GM10266 (cell line): Measurements from ENCODE around the gene C15orf62.

ENCODE experiments used
- DNase-seq: peaks from one replicate; pipeline ENCODE4 v3.0.0; 2012; ENCODE audit errors: extremely low spot score
- TF ChIP-seq, protein P1 (sequence below): IDR thresholded peaks from 2 replicates; pipeline ENCODE4 v1.5.1; 2012; ENCODE audit warnings: mild to moderate bottlenecking, low read depth; ENCODE audit not compliant: control insufficient read depth, insufficient read depth; ENCODE audit errors: missing control alignments

Gene C15orf62

GRCh38 chr15:40785164-40785563 is 15.4 kb downstream of the C15orf62 start:
- TF ChIP-seq, protein P1, sequence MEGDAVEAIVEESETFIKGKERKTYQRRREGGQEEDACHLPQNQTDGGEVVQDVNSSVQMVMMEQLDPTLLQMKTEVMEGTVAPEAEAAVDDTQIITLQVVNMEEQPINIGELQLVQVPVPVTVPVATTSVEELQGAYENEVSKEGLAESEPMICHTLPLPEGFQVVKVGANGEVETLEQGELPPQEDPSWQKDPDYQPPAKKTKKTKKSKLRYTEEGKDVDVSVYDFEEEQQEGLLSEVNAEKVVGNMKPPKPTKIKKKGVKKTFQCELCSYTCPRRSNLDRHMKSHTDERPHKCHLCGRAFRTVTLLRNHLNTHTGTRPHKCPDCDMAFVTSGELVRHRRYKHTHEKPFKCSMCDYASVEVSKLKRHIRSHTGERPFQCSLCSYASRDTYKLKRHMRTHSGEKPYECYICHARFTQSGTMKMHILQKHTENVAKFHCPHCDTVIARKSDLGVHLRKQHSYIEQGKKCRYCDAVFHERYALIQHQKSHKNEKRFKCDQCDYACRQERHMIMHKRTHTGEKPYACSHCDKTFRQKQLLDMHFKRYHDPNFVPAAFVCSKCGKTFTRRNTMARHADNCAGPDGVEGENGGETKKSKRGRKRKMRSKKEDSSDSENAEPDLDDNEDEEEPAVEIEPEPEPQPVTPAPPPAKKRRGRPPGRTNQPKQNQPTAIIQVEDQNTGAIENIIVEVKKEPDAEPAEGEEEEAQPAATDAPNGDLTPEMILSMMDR, result no peak
- no peak for DNase-seq

GRCh38 chr15:40785814-40786213 is 16.0 kb downstream of the C15orf62 start:
- TF ChIP-seq, protein P1, result no peak
- DNase-seq, result no peak

- DNase-seq, result no peak
- TF ChIP-seq, protein P1, result no peak
Measured at GRCh38 chr15:40787344-40787841, 17.6 kb downstream of the C15orf62 start.

DNA sequence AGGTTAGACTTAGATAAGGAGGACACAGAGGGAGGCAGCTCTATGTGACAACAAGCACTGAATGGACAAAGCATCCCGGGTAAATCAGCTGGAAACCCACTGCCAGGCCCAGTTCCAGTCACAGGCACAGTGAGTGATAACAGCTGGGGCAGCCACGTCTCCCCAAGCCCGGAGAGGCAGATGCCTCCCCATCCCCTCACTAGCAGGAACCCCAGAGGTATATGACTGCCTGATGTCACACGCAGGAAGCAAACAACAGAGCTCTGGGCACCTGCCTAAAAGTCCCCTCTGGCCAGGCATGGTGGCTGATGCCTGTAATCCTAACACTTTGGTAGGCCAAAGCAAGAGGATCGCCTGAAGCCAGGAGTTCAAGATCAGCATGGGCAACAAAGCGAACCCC is 18.2 kb downstream of the C15orf62 start:
- TF ChIP-seq, protein P1, result no peak
- DNase-seq, result no peak

DNA sequence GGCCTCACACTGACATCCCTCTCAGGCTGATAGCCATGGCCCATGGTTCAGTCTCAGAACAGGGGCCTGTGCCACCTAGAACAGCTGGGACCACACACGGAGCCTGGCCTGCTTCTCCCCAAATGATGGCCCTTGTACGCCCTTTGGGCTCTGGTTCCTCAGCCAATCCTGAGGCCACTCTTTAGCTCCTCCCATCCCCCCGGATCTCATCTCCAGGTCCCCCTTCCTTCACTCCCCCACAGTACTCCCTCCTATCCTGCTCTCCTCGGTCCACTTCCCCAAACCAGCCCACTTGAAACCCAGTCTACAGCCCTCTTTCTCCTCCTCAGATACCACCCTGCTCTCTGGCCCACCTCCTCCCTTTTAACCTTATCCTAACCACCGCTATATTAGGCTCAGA is 19.3 kb downstream of the C15orf62 start:
- DNase-seq, result no peak
- TF ChIP-seq, protein P1, result no peak

DNA sequence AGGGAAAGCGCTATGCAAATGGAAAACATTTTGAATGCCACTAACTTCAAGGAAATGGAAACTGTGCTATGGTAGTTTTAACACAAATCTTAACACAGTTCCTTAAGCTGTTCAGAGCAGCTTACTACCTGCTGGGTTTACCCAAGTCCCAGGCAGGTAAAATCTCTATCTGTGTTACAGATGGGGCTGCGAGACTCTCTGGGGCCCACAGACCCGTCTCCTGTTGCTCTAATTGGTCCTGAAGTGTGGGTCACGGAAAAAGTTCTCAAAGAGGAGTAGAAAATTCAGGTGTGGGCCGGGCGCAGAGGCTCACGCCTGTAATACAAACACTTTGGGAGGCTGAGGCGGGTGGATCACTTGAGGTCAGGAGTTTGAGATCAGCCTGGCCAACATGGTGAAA is 20.2 kb downstream of the C15orf62 start:
- no peak for DNase-seq
- TF ChIP-seq, protein P1, result no peak

DNA sequence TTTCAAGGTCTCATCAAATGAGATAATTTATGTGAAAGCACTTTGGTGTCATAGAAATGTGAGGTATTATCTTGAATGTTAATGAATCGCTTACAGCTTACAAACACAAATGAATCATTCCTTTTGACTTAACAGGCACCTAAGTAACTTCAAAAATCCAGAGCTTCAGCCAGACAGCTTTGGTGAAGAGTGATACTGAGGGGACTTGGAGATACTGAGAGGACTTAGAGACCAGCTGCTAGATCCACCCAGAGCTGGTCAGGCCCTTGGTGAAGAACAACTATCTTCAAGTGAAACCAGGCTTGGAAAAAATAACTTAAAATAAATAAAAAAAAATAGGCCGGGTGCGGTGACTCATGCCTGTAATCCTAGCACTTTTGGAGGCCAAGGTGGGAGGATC is 20.9 kb downstream of the C15orf62 start:
- DNase-seq, result no peak

More for the DNA sequence above, 20.9 kb downstream of the C15orf62 start:
- TF ChIP-seq, protein P1, result no peak
